Testis (tissue), 2 donors: Measurements from ENCODE around the gene PRR20E.

Source experiments
- CTCF ChIP-seq, 3 experiments: fragments of 450-650 bp in 2 of 3; fragments of 200-600 bp in 1 of 3; sonication (generic) in 1 of 3; IDR thresholded peaks; one replicate each; pipeline ENCODE4 v1.5.1; 2016 to 2019; ENCODE audit warnings: antibody characterized with exemption in 3 of 3, mild to moderate bottlenecking in 2 of 3, moderate library complexity in 1 of 3
- POLR2A ChIP-seq: fragments of 450-650 bp; IDR thresholded peaks from one replicate; pipeline ENCODE4 v1.6.1; 2017; ENCODE audit warnings: antibody characterized with exemption, mild to moderate bottlenecking, moderate library complexity

- TF ChIP-seq CTCF (IDR thresholded peaks at IDR 0.05) (no peak), POLR2A (no peak)
Observed at GRCh38 chr13:57136093-57136492, 30.9 kb upstream of the PRR20E start.
